HepG2 (cell line): ENCODE measurements around the gene AGPAT2. TPM values are rescaled to one million over a fixed set of nuclear protein-coding genes. Genes with fewer than 3 reads are reported as not detected.
A peak's percentile ranks its signal among the peaks of the same experiment; 100 is the strongest.

ENCODE experiments used
- RORA ChIP-seq: sonication (generic); formaldehyde crosslinking; IDR thresholded peaks from 2 replicates; pipeline ENCODE4 v1.5.0; 2020; ENCODE audit warnings: mild to moderate bottlenecking, missing genetic modification reagents, moderate library complexity
- TEAD3 ChIP-seq: optimal IDR thresholded peaks from 2 replicates; pipeline ENCODE3; 2016; ENCODE audit warnings: borderline replicate concordance
- ZNF766 ChIP-seq: sonication (generic); formaldehyde crosslinking; IDR thresholded peaks from 2 replicates; pipeline ENCODE4 v1.5.0; 2020; ENCODE audit warnings: missing genetic modification reagents, borderline replicate concordance
- polyA plus RNA-seq, 8 experiments: library from polyadenylated mRNA; depleted of rRNA in 3 of 8; stranded (reverse) in 7 of 8; unstranded in 1 of 8; fragments of >200 nt; fragmentation: Illumina TruSeq in 4 of 8; extraction: Trizol in 4 of 8; gene quantifications; 2 replicates each; pipeline versions ENCODE4 v1.2.1 to v1.2.3, GENCODE V29; 2011 to 2016; ENCODE audit warnings: low read depth in 4 of 8, missing spikeins in 1 of 8, mixed read lengths in 1 of 8; ENCODE audit not compliant: insufficient read depth in 1 of 8
- total RNA-seq, 5 experiments: library from RNA; depleted of rRNA; stranded (reverse); fragments of >200 nt; fragmentation: Illumina TruSeq; extraction: Trizol; gene quantifications; 2 replicates each; pipeline ENCODE4 v1.2.3, GENCODE V29; 2016; ENCODE audit warnings: low read depth in 1 of 5
- TF ChIP-seq, protein P1 (sequence below): sonication (generic); formaldehyde crosslinking; IDR thresholded peaks from 2 replicates; pipeline ENCODE4 v1.5.0; 2020; ENCODE audit warnings: mild to moderate bottlenecking, missing genetic modification reagents, moderate library complexity
- TF ChIP-seq, protein P2 (sequence below): sonication (generic); formaldehyde crosslinking; IDR thresholded peaks from 2 replicates; pipeline ENCODE4 v1.4.0; 2020; ENCODE audit warnings: mild to moderate bottlenecking, missing genetic modification reagents
- TF ChIP-seq, protein P3 (sequence below): sonication (generic); formaldehyde crosslinking; IDR thresholded peaks from 2 replicates; pipeline ENCODE4 v1.8.0; 2022; ENCODE audit warnings: mild to moderate bottlenecking, missing genetic modification reagents
- TF ChIP-seq, protein P4 (sequence below), 2 experiments: sonication (generic) in 1 of 2; formaldehyde crosslinking in 1 of 2; IDR thresholded peaks; 2 replicates each; pipeline versions ENCODE4 v1.4.0 to v1.6.1; 2016 to 2020; ENCODE audit warnings: borderline replicate concordance in 1 of 2, low read depth in 1 of 2, mild to moderate bottlenecking in 1 of 2, missing genetic modification reagents in 1 of 2

The AGPAT2 gene
- total and polyA plus RNA-seq, 2 of the 13 experiments (the other 11 are each of a cell fraction or from before 2014, with no cell fraction given) = 3.9 to 25.8 TPM

DNA sequence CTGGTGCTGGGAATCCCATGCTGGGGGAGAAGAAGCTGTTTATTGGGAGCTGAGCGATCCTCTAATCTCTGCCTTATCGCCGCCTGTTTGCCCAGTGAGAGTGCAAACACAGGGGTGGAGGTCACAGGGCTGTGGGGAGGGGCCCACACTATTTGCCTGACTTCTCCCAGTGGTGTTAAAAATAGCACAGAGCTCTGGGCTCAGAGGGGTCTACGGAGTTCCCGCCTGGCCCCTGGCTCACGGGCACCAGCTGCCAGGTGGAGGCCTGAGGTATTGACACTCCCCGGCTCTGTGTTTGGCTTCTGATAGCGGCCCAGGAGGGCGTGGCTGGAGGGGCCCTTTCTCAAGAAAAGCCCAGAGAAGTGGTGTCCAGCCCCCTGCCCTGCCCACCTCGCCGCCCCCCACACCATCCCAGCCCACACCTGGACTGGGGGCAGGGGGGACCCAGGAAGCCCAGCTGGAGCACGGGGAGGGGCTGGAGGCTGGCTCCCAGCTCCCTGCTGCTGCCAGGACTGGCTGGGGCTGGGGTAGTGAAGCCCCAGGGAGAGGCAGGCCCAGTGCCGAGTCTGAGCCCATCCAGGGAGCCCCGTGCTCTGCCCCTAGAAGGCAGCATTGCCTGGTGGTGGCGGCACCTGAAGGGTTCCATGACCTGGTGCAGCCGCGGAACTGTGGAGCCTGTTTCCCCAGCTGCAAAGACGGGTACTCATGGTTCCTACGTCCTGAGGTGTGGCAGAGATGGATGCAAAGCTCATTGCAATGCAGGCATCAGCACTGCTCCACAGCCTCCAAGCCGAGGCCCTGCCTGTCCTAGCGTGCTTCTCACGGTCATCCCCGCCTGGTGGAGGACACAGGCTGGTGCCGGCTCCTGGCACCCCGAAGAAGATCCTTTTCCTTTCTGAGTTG is 60.3 kb downstream of the AGPAT2 start (continued):
- TF ChIP-seq, protein P1, sequence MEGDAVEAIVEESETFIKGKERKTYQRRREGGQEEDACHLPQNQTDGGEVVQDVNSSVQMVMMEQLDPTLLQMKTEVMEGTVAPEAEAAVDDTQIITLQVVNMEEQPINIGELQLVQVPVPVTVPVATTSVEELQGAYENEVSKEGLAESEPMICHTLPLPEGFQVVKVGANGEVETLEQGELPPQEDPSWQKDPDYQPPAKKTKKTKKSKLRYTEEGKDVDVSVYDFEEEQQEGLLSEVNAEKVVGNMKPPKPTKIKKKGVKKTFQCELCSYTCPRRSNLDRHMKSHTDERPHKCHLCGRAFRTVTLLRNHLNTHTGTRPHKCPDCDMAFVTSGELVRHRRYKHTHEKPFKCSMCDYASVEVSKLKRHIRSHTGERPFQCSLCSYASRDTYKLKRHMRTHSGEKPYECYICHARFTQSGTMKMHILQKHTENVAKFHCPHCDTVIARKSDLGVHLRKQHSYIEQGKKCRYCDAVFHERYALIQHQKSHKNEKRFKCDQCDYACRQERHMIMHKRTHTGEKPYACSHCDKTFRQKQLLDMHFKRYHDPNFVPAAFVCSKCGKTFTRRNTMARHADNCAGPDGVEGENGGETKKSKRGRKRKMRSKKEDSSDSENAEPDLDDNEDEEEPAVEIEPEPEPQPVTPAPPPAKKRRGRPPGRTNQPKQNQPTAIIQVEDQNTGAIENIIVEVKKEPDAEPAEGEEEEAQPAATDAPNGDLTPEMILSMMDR (CRISPR knock-in tag) = peak; percentile 32; the same call in 1 of the 2 replicates
- TF ChIP-seq RORA (CRISPR knock-in tag) (no peak), TEAD3 (CRISPR knock-in tag) (peak; percentile 78), ZNF766 (CRISPR knock-in tag) (0 out of 2 replicates have a peak, but pooled peaks have one; percentile 39)
- TF ChIP-seq, protein P2, sequence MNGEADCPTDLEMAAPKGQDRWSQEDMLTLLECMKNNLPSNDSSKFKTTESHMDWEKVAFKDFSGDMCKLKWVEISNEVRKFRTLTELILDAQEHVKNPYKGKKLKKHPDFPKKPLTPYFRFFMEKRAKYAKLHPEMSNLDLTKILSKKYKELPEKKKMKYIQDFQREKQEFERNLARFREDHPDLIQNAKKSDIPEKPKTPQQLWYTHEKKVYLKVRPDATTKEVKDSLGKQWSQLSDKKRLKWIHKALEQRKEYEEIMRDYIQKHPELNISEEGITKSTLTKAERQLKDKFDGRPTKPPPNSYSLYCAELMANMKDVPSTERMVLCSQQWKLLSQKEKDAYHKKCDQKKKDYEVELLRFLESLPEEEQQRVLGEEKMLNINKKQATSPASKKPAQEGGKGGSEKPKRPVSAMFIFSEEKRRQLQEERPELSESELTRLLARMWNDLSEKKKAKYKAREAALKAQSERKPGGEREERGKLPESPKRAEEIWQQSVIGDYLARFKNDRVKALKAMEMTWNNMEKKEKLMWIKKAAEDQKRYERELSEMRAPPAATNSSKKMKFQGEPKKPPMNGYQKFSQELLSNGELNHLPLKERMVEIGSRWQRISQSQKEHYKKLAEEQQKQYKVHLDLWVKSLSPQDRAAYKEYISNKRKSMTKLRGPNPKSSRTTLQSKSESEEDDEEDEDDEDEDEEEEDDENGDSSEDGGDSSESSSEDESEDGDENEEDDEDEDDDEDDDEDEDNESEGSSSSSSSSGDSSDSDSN = peak; percentile 58; the same call in 1 of the 2 replicates
- TF ChIP-seq, protein P3, sequence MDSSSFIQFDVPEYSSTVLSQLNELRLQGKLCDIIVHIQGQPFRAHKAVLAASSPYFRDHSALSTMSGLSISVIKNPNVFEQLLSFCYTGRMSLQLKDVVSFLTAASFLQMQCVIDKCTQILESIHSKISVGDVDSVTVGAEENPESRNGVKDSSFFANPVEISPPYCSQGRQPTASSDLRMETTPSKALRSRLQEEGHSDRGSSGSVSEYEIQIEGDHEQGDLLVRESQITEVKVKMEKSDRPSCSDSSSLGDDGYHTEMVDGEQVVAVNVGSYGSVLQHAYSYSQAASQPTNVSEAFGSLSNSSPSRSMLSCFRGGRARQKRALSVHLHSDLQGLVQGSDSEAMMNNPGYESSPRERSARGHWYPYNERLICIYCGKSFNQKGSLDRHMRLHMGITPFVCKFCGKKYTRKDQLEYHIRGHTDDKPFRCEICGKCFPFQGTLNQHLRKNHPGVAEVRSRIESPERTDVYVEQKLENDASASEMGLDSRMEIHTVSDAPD = 0 out of 2 replicates have a peak, but pooled peaks have one; percentile 49
- TF ChIP-seq, protein P4, sequence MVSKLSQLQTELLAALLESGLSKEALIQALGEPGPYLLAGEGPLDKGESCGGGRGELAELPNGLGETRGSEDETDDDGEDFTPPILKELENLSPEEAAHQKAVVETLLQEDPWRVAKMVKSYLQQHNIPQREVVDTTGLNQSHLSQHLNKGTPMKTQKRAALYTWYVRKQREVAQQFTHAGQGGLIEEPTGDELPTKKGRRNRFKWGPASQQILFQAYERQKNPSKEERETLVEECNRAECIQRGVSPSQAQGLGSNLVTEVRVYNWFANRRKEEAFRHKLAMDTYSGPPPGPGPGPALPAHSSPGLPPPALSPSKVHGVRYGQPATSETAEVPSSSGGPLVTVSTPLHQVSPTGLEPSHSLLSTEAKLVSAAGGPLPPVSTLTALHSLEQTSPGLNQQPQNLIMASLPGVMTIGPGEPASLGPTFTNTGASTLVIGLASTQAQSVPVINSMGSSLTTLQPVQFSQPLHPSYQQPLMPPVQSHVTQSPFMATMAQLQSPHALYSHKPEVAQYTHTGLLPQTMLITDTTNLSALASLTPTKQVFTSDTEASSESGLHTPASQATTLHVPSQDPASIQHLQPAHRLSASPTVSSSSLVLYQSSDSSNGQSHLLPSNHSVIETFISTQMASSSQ (IDR thresholded peaks at IDR 0.05; ENCODE audit: low read depth) = peak; percentile 75
- TF ChIP-seq, protein P4 (CRISPR knock-in tag; IDR thresholded peaks at IDR 0.05; ENCODE audit: borderline replicate concordance) = peak; percentile 90
